Activated T-helper 9 cell treated with anti-CD3 and anti-CD28 coated beads, Interleukin-2, amount 50 U/mL, for 16 hours (primary cell): ENCODE measurements around the gene OS9.
A peak's percentile ranks its signal among the peaks of the same experiment; 100 is the strongest.
"Not testable (repeated sequence)": the region's sequence is repeated elsewhere in the genome, so short reads cannot be mapped to it uniquely, and the experiment has no call there.

Source experiments
- DNase-seq: peaks from one replicate; pipeline ENCODE4 v3.0.0-alpha.2; 2020; ENCODE audit warnings: low read depth

OS9 gene

DNA sequence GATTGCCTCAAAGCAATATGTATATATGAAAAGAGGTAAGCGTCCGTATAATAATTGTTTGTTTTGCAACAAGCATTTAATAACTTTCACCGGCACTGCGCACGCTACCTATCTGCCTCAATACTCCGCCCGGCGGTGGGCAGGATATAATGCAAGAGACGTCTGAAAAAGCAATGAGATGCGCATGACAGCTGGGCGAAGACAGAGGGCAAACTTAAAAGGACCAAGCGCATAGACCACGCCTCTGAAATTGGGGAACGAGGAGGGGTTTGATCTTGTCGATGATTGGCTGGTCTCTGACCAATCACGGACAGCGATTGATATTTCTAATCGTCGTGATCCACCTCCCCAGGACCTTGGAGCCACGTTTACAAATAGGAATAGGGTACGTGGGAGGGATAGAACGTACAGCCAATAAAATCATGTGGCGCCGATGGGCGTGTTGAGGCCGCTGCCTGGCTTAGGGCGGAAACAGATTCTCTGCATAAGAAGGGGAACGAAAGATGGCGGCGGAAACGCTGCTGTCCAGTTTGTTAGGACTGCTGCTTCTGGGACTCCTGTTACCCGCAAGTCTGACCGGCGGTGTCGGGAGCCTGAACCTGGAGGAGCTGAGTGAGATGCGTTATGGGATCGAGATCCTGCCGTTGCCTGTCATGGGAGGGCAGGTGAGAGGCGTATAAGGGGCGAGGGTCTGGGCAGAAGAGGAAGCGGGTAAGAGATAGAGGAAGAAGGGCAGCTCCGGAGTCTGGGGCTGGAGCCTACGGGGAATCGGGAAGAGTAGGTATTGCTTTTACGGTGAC is at the start of gene OS9:
Gene OS9 (plus strand): TSS at position 474 of the 800 bp plus-strand sequence. CDS start 30 bp downstream, at position 504.
- DNase-seq: peak; percentile 87

DNA sequence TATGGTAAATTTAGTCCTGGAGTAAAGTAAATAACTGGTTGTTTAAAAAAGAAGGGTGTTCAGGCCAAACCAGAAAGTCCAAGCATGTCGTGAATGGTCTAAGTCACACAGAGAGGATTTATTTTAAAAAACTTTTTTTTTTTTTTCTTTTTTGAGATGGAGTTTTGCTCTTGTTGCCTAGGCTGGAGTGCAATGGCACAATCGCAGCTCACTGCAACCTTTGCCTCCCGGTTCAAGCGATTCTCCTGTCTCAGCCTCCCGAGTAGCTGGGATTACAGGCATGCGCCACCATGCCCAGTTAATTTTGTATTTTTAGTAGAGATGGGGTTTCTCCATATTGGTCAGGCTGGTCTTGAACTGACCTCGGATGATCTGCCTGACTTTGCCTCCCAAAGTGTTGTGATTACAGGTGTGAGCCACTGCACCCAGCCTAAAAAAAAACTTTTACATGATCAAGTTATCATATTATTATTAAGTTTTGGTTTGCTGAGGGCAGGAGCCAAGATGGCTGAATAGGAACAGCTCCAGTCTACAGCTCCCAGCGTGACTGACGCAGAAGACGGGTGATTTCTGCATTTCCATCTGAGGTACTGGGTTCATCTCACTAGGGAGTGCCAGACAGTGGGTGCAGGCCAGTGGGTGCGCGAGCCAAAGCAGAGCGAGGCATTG is 47.8 kb upstream of the OS9 start:
- DNase-seq: not testable (repeated sequence)

- not testable (repeated sequence) for DNase-seq
These were observed 47.3 kb upstream of the OS9 start for GRCh38 chr12:57646659-57647049.

DNA sequence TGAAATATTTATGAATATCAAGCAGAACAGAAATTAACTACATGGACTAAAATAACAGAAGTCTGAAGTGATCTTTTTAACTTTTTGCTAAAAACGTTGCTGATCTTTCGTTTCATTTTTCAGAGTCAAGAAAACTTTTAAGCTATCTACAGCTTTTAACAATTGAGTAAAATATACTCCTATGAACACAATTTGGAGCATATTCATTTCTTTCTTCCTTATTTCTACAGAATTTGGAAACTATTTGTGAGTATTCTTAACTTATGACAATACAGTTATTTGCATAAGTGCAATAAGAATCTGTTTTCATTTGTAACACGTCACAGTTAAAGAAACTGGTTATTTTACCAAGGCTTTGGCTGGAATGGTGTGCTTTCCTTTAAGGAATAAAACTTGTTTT is 39.9 kb upstream of the OS9 start:
- no peak for DNase-seq

DNA sequence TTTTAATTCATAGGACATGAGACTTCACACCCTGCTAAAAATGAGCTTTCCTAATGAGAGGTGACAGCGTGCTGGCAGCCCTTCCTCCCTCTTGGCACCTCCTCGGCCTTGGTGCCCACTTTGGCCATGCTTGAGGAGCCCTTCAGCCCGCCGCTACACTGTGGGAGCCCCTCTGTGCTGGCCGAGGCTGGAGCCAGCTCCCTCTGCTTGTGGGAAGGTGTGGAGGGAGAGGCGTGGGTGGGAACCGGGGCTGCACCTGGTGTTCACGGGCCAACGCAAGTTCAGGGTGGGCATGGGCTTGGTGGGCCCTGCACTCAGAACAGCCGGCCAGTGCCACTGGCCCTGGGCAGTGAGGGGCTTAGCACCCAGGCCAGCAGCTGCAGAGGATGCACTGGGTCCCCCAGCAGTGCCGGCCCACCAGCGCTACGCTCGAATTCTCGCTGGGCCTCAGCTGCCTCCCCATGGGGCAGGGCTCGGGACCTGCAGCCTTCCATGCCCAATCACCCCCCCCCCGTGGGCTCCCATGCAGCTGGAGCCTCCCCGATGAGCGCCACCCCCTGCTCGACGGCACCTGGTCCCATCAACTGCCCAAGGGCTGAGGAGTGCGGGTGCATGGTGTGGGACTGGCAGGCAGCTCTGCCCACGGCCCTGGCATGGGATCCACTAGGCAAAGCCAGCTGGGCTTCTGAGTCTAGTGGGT is 38.2 kb upstream of the OS9 start:
- DNase-seq: no peak

GRCh38 chr12:57656408-57656807 is 37.5 kb upstream of the OS9 start:
- not testable (repeated sequence) for DNase-seq

- no peak for DNase-seq
These were observed 36.2 kb upstream of the OS9 start for GRCh38 chr12:57657744-57658143.

DNA sequence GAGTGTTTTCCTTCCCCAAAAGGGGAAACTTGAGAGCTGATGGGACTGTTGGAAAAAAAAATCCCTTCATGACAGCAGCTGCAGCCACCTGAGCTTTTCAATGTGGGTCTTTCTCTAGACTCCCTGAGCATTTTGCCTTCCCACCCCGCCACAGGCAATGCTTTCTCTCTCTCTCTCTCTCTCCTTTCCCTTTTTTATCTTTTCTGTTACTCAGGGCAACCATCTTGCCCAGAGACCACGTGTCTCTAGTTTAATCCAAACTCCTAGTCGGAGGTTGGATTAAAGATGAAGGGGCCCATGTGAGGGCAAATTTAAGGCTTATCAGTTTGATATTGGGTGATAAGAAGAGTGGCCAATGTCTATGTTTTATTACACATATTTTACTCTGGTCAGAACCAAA is 35.0 kb upstream of the OS9 start:
- no peak for DNase-seq

DNA sequence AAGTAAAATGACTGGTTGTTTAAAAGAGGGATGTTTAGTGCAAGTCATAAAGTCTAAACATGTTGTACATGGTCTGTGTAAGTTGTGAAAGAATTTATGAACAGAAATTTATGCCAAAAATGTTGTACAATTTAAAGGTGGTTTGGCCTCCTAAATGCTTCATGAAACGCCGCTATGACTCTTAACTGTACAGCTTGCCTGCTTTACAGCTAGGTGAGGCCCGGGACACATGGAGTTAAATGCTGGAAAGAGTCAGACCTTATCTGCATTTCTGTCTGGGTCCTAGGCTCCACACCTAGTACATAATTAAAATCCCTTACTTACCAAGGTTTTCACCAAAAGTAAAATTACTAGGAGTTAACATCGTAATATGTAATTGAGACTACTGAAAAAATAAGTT is 32.6 kb upstream of the OS9 start:
- no peak for DNase-seq

DNA sequence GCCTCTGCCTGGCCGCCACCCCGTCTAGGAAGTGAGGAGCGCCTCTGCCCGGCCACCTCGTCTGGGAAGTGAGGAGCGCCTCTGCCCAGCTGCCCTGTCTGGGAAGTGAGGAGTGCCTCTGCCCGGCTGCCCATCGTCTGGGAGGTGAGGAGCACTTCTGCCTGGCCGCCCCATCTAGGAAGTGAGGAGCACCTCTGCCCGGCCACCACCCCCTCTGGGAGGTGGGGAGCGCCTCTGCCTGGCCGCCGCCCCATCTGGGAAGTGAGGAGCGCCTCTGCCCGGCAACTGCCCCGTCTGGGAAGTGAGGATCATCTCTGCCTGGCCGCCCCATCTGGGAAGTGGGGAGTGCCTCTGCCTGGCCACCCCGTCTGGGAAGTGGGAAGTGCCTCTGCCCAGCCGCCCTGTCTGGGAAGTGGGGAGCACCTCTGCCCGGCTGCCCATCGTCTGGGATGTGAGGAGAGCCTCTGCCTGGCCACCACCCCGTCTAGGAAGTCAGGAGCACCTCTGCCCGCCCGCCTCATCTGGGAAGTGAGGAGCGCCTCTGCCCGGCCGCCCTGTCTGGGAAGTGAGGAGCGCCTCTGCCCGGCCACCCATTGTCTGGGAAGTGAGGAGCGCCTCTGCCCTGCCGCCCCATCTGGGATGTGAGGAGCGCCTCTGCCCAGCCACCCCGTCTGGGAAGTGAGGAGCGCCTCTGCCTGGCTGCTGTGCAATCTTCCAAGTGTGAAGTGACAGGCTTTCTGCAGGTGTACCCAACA is 28.7 kb upstream of the OS9 start:
- DNase-seq: not testable (repeated sequence)

- no peak for DNase-seq
These were observed 27.0 kb upstream of the OS9 start for GRCh38 chr12:57666897-57667296.

DNA sequence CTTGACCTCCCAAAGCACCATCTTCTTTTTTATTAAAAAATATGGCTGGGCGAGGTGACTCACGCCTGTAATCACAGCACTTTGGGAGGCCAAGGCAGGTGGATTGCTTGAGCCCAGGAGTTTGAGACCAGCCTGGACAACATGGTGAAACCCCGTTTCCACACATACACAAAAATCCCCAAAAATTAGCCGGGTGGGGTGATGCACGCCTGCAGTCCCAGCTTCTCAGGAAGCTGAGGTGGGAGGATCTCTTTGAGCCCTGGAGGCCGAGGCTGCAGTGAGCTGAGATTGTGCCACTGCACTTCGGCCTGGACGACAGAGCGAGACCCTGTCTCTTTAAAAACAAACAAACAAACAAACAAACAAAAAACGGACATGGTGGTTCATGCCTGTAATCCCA is 24.2 kb upstream of the OS9 start:
- not testable (repeated sequence) for DNase-seq

GRCh38 chr12:57671811-57672210 is 22.1 kb upstream of the OS9 start:
- not testable (repeated sequence) for DNase-seq

- no peak for DNase-seq
These were observed 21.1 kb upstream of the OS9 start for GRCh38 chr12:57672801-57673200.

DNA sequence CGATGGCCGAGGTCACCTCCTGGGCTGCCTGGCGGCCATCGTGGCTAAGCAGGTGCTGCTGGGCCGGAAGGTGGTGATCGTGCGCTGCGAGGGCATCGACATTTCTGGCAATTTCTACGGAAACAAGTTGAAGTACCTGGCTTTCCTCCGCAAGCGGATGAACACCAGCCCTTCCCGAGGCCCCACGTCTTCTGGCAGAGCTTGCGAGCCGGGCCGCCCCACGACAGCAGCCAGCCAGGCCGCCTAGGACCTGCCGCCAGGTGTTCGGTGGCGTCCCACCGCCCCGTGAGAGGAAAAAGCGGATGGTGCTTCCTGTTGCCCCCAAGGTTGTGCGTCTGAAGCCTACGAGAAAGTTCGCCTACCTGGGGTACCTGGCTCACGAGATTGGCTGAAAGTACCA is 19.2 kb upstream of the OS9 start:
- no peak for DNase-seq

- DNase-seq: not testable (repeated sequence)
These were observed 16.0 kb upstream of the OS9 start for GRCh38 chr12:57677947-57678346.

DNA sequence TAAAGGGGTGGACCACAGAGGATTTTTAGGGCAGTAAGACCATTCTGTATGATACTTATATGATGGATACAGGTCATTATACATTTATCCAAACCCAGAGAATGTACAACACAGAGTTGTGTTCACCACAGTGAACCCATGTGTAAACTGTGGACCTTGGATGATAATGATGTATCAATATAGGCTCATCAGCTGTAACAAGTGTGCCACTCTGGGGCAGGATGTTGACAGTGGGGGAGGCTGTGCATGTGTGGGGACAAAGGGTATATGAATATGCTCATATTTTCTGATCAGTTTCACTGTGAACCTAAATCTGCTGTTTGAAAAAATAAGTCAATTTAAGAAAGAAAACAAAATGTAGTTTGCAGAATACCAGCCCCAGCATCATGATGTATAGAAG is 14.2 kb upstream of the OS9 start:
- DNase-seq: no peak

DNA sequence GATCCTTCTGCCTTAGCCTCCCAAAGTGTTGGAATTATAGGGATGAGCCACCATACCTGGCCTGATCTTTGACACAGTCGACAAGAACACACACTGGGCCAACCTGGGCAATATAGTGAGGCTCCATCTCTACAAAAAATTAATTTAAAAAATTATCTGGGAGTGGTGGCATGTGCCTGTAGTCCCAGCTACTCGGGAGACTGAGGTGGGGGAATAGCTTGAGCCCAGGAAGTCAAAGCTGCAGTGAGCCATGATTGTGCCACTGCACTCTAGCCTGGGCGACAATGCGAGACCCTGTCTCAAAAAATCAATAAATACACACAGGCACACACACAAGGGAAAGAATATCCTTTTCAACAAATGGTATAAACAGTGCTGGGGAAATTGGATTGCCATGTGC is 6.1 kb upstream of the OS9 start:
- no peak for DNase-seq

GRCh38 chr12:57688931-57689330 is 5.0 kb upstream of the OS9 start:
- no peak for DNase-seq

- DNase-seq: no peak
These were observed 1.4 kb upstream of the OS9 start for GRCh38 chr12:57692500-57692899.

DNA sequence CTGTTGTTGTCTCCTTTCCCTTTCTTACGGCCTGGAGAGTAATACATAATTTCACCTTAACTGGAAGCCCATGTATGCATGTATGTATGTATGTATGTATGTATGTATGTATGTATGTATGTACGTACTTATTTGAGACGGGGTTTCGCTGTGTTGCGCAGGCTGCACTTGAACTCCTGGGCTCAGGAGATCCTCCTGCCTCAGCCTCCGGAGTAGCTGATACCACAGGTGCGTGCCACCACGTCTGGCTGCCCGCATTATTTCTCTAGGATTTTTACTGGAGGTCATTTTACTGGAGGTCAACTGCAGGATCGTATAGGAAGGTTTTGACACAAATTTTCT is 644 bp upstream of the OS9 start:
- DNase-seq: no peak

DNA sequence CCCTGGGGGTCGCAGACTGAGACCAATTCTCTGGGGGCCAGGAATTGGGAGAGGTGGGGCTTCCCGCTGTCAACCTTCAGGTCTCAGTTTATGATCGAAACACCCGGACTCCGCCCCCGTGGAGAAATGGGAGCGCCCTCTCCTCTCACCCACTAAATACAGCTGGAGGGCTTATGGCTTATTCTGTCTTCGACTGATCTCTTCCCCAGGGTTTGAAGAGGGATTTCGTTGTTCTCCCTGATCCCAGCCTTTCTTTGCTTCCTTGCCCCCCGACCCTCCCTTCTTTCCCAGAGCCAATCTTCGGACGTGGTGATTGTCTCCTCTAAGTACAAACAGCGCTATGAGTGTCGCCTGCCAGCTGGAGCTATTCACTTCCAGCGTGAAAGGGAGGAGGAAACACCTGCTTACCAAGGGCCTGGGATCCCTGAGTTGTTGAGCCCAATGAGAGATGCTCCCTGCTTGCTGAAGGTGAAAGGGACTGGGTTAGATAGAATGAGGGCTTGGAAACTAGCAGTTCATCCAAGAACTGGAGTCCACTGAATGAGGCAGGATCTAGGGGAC is 607 bp downstream of the OS9 start:
- DNase-seq: no peak
